Spinal cord (tissue), 10 donors: Measurements from ENCODE around the gene GRAMD2B. TPM values are rescaled to one million over a fixed set of nuclear protein-coding genes. Genes with fewer than 3 reads are reported as not detected.
A peak's percentile ranks its signal among the peaks of the same experiment; 100 is the strongest.
"Not testable (repeated sequence)": the region's sequence is repeated elsewhere in the genome, so short reads cannot be mapped to it uniquely, and the experiment has no call there.

Experiments
- DNase-seq, 6 donors: peaks; one replicate each; pipeline versions ENCODE4 v3.0.0 to v3.0.0-alpha.2; 2013 to 2015; ENCODE audit warnings: low spot score in 6 of 6, low read depth in 4 of 6
- H3K27ac ChIP-seq: one replicate; pipeline ENCODE4 v1.5.1; 2013; ENCODE audit warnings: low read depth, low read length, control low read depth
- H3K27me3 ChIP-seq: one replicate; pipeline ENCODE4 v1.6.1; 2013; ENCODE audit warnings: low read length; ENCODE audit not compliant: control insufficient read depth, insufficient read depth
- H3K36me3 ChIP-seq: one replicate; pipeline ENCODE4 v1.6.1; 2013; ENCODE audit warnings: low read length; ENCODE audit not compliant: control insufficient read depth, insufficient read depth
- H3K4me1 ChIP-seq: one replicate; pipeline ENCODE4 v1.6.1; 2013; ENCODE audit warnings: low read length; ENCODE audit not compliant: control insufficient read depth, insufficient read depth
- H3K4me3 ChIP-seq: one replicate; pipeline ENCODE4 v1.5.1; 2013; ENCODE audit warnings: low read depth, low read length, control low read depth
- H3K9me3 ChIP-seq: one replicate; pipeline ENCODE4 v1.6.1; 2013; ENCODE audit warnings: low read length; ENCODE audit not compliant: control insufficient read depth, insufficient read depth
- WGBS: methylation state at CpG from one replicate; pipeline ENCODE4 v1.1.5; 2013; ENCODE audit warnings: missing lambda C conversion rate; ENCODE audit not compliant: insufficient coverage; 5-methylcytosine and 5-hydroxymethylcytosine counted together
- polyA plus RNA-seq, 2 donors: library from polyadenylated mRNA; unstranded; fragments of 120-200 nt; gene quantifications; one replicate each; pipeline ENCODE4 v1.2.1, GENCODE V29; 2013; ENCODE audit not compliant: insufficient read length in 2 of 2
- total RNA-seq, 2 donors: library from RNA; depleted of rRNA in 1 of 2; stranded (reverse); fragments of 120-200 nt in 1 of 2; fragments of >200 nt in 1 of 2; gene quantifications; one replicate each; pipeline versions ENCODE4 v1.2.3 to v1.2.4, GENCODE V29; 2013 to 2014
- donor health status: healthy.

Gene GRAMD2B
- total and polyA plus RNA-seq, 4 donors, result 39.6 to 65.2 (median 50.4) TPM

GRCh38 chr5:126389179-126389578 lies 34.0 kb upstream of the GRAMD2B start:
- H3K27me3 ChIP-seq, result no peaks in the 10 kb centered on the region
- no peak overlapping the region for H3K4me3 ChIP-seq
- H3K4me1 ChIP-seq, result no peaks in the 10 kb centered on the region
- H3K27ac ChIP-seq, result no peak overlapping the region
- no CpG with 5 or more reads among the region's 3 CpGs for WGBS
- H3K36me3 ChIP-seq, result no peaks in the 10 kb centered on the region
- H3K9me3 ChIP-seq, result no peaks in the 10 kb centered on the region
- no peak for DNase-seq

- Histone ChIP-seq H3K4me1 (no peaks in the 10 kb centered on the region), H3K4me3 (no peak overlapping the region), H3K27me3 (no peaks in the 10 kb centered on the region), H3K36me3 (no peaks in the 10 kb centered on the region), H3K27ac (no peak overlapping the region), H3K9me3 (no peaks in the 10 kb centered on the region)
- DNase-seq, result no peak
Observed at GRCh38 chr5:126390051-126390450, 33.2 kb upstream of the GRAMD2B start.

GRCh38 chr5:126391386-126391785 lies 31.8 kb upstream of the GRAMD2B start:
- WGBS, result no CpG with 5 or more reads among the region's 1 CpG
- no peak for DNase-seq

GRCh38 chr5:126394211-126394788 lies 28.9 kb upstream of the GRAMD2B start:
- no peak overlapping the region for H3K4me3 ChIP-seq
- H3K36me3 ChIP-seq, result no peaks in the 10 kb centered on the region
- no peak for DNase-seq
- H3K27ac ChIP-seq, result peak overlapping the region; percentile 40
- no peaks in the 10 kb centered on the region for H3K4me1 ChIP-seq
- no peaks in the 10 kb centered on the region for H3K9me3 ChIP-seq
- no peaks in the 10 kb centered on the region for H3K27me3 ChIP-seq
- 90% methylated on average over 4 of the region's 7 CpGs for WGBS

More at GRCh38 chr5:126391386-126391785, 31.8 kb upstream of the GRAMD2B start:
- Histone ChIP-seq H3K9me3 (no peaks in the 10 kb centered on the region), H3K27me3 (no peaks in the 10 kb centered on the region), H3K4me1 (no peaks in the 10 kb centered on the region), H3K27ac (no peak overlapping the region), H3K4me3 (no peak overlapping the region), H3K36me3 (no peaks in the 10 kb centered on the region)

- no peaks in the 10 kb centered on the region for H3K4me1 ChIP-seq
- peaks cover 2% of the 10 kb centered on the region for H3K9me3 ChIP-seq
- no peaks in the 10 kb centered on the region for H3K27me3 ChIP-seq
- no peak overlapping the region for H3K4me3 ChIP-seq
- DNase-seq, result peak in 1 of 6 donors; percentile 53
- no CpG with 5 or more reads among the region's 2 CpGs for WGBS
- H3K36me3 ChIP-seq, result no peaks in the 10 kb centered on the region
- no peak overlapping the region for H3K27ac ChIP-seq
Observed at GRCh38 chr5:126395198-126395597, 28.0 kb upstream of the GRAMD2B start.

- Histone ChIP-seq H3K27me3 (no peaks in the 10 kb centered on the region), H3K4me1 (no peaks in the 10 kb centered on the region), H3K9me3 (peaks cover 5% of the 10 kb centered on the region), H3K27ac (no peak overlapping the region), H3K36me3 (no peaks in the 10 kb centered on the region), H3K4me3 (no peak overlapping the region)
- DNase-seq, result no peak
- WGBS, result 83% methylated on average over 2 of the region's 4 CpGs
Observed at GRCh38 chr5:126395605-126396004, 27.6 kb upstream of the GRAMD2B start.

GRCh38 chr5:126396721-126397120 lies 26.5 kb upstream of the GRAMD2B start:
- WGBS, result no CpG with 5 or more reads among the region's 1 CpG
- H3K4me1 ChIP-seq, result not testable (repeated sequence)

GRCh38 chr5:126398791-126399190 lies 24.4 kb upstream of the GRAMD2B start:
- H3K4me3 ChIP-seq, result no peak overlapping the region
- H3K27ac ChIP-seq, result no peak overlapping the region
- no peaks in the 10 kb centered on the region for H3K27me3 ChIP-seq
- H3K36me3 ChIP-seq, result no peaks in the 10 kb centered on the region
- peaks cover 8% of the 10 kb centered on the region for H3K9me3 ChIP-seq
- no peak for DNase-seq
- no peaks in the 10 kb centered on the region for H3K4me1 ChIP-seq

More at GRCh38 chr5:126396721-126397120, 26.5 kb upstream of the GRAMD2B start:
- DNase-seq, H3K27me3 ChIP-seq, H3K27ac ChIP-seq, H3K4me3 ChIP-seq, H3K9me3 ChIP-seq, H3K36me3 ChIP-seq: not testable (repeated sequence)

GRCh38 chr5:126400621-126401251 lies 22.5 kb upstream of the GRAMD2B start:
- H3K36me3 ChIP-seq, result no peaks in the 10 kb centered on the region
- no peak overlapping the region for H3K27ac ChIP-seq
- no peak for DNase-seq
- peaks cover 8% of the 10 kb centered on the region for H3K9me3 ChIP-seq
- no peaks in the 10 kb centered on the region for H3K4me1 ChIP-seq
- whole genome bisulfite sequencing, result 100% methylated on average over 1 of the region's 3 CpGs
- H3K4me3 ChIP-seq, result no peak overlapping the region
- no peaks in the 10 kb centered on the region for H3K27me3 ChIP-seq
